Putamen (tissue), 1 donor: Measurements from ENCODE around the gene FGF6.

Source experiments
- DNase-seq: peaks from one replicate; pipeline ENCODE4 v3.0.0-alpha.2; 2016; ENCODE audit warnings: low spot score

The FGF6 gene

GRCh38 chr12:4447151-4447550 lies 1.5 kb upstream of the FGF6 start:
- no peak for DNase-seq

GRCh38 chr12:4446335-4446734 lies 720 bp upstream of the FGF6 start:
- DNase-seq = no peak

DNA sequence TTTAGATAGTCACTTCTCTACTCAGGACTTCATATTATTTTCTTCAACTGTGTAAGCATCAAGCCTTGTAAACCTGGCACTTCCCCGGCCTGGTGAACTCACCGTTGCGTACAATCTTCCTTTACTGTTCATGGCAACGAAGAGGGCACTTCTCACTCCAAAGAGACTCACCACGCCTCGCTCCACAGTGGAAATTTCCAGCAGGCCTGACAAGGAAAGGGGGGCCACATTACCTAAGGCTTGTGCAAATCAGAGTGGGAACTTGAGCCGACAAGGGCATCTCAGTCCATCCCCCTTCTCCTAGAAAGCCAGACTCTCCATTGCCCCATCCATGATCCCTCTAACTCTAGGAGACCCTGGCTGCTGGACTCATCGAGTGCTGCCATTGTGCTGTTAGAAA lies 1.6 kb downstream of the FGF6 start:
- DNase-seq = no peak

- DNase-seq = no peak
Measured at GRCh38 chr12:4443616-4444015, 2.0 kb downstream of the FGF6 start.

DNA sequence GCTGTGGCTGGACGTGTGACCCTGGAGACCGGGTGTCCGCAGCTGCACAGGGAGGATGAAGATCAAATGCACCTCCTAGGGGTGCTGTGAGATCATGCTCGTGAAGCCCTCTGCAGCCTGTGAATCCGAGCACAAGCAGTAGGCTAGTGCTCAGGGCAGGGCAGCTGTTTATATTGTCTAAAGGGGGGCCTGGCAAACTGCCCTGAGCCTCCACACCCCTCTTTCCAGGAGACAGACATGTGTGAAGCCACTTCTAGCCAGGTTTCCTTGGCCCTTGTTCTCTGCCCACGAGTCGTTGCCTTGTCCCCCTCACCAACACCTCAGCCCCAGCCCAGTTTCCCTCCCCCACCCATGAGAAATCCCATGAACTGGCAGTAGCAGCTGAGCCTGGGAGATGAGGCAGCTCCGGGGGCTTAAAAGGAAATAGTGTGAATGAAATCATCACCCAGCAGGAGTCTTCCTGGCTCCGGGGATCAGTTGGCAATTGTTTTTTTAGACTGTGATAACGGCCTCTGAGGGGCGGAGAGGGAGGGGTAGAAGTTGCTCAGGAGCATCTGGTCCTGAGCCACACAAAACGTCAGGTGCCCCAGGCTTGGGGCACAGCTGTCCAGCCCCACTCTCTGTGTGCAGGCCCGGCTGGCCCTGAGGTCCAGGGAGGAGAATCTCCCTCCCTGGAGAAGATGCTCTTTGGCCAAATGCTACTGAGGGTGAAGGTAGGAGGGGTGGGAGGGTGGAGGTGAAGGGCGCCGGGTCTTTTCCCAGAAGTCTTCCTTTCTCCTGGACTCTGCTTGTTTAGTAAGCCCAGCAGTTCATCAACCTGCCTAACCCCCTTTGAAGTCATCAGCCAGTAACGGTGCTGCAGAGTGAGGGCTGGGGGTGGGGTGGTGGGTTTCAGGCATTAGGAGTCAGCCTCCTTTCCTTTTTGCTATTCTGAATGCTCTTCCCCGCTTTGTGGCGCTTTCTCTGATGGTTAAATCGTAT lies 4.0 kb downstream of the FGF6 start:
- no peak for DNase-seq

DNA sequence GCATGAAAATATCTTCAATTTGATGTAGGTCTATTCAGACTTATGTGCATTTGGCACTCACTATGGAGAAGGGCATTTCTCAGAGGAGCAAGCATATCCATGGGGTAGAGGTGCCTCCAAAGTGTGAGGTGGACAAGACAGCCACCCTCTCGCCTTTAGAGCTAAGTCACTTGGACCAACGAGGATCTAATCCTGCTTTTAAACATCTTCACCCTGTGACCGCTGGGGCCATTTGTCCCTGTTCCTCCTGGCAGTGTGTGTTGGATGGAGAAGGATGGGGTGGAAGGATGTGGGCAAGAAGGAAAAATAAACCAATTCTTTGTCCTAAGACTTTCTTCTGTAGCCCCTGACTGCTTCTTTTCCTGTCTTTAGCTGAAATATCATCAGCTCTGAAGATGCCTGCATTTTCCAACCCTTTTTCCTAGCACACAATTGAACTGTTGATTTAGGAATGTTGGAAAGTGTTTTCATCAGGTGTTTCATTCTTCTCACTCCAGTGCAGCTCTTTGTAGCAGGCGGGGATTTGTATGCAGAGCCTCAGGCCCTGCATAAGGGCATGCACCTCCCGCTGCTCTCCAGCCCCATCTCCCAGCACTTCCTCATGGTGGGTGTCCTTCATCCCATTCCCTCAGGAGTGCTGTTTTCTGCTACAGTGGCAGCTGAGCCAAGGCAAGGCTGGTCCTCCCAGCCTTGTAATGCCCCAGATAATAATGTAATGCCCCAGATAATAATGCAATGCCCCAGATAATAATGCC lies 5.3 kb downstream of the FGF6 start:
- DNase-seq = no peak

DNA sequence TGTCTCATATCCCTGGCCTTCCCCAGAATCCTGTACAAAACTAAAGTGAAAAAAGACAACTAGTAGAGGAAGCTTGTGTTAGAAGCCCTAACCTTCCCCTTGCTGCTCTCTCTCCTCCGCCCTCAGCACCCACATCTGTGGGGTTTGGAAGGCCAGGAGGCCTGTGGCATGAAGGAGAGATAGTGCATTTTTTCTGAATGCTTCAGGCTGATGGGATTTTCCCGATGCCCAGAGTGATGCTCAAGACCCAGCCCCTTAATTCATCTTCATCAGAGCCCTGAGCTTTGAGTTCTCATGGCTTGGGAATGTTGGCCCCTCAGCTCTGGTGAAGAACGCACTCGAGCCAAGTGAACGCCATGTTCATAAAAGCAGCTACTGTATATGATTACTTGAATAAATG lies 5.9 kb downstream of the FGF6 start:
- no peak for DNase-seq

DNA sequence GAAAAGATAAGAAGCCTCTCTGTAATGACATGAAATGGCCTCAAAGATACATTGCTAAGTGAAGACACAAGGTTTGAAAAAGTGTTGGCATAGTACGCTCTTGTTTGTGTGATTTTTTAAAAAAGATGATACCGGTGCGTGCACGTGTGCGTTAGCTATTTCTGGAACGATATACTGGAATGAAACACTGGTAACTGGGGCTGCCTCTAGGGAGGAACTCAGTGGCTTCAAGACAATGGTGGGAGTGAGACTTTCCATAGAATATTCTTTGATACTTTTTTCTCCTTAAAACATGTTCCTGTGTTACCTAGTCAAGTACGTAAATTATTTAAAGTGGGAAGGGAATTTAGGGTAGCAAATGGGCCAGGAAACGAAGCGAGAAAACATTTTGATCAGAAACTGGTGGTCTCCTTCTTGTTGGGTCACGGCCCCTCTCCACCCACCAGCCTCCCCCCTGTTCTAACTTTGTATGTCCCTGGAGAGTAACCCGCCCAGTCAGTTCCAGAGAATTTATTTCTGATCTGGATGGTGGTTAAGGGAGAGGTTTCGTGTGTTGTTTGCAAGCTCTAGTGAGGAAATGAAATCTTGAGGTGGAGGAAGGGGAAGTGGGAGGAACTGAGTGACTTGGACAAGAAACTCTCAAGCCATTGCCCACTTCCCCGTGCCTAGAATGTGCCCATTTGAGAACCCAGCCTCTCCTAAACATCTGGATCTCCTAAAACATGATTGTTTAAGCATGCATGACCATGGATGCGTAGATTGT lies 6.6 kb downstream of the FGF6 start:
- peak; percentile 9 for DNase-seq

- DNase-seq = no peak
Measured at GRCh38 chr12:4435537-4435936, 10.1 kb downstream of the FGF6 start.

DNA sequence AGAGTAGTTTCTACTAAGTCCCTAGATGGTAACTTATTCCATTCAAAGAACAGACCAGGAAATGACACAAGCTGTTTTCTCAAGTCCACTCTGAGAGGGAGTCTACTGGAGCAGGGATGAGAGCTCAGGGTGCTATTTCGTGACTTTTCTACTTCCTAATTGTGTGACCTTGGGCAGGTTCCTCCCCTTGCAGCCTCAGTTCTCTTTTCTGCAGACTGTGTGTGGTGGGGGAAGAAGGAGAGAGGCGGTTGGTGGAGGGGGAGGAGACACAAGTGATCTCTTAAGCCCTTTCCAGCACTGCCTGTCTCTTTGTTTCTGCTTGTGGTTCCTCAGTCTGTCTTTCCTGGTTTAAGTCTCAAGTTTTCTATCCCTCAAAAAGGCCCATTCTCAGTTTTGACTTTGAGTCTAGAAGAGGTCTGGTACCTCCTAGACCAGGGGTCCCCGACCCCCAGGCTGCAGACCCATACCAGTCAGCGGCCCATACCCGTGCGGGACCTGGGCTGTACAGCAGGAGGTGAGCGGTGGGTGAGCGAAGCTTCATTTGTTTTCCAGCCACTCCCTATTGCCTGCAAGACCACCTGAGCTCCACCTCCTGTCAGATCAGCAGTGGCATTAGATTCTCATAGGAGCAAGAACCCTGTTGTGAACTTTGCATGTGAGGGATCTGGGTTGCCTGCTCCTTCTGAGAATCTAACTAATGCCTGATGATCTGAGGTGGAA lies 10.7 kb downstream of the FGF6 start:
- DNase-seq = no peak

- DNase-seq = no peak
Measured at GRCh38 chr12:4434301-4434700, 11.3 kb downstream of the FGF6 start.

DNA sequence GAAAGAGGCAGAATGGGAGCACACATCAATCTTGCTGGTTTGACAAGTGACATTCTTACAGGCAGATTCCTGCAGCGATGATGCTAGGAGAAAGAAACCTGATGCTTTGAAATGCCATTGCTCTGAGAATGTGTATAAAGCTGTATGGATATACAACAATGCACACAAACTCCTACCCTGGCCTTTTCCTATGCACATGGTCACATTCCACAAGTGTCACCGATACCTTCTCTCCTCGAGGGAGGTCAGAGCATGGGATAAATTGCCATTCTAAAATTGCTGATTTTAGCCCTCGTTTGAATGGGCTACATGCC lies 11.9 kb downstream of the FGF6 start:
- no peak for DNase-seq

DNA sequence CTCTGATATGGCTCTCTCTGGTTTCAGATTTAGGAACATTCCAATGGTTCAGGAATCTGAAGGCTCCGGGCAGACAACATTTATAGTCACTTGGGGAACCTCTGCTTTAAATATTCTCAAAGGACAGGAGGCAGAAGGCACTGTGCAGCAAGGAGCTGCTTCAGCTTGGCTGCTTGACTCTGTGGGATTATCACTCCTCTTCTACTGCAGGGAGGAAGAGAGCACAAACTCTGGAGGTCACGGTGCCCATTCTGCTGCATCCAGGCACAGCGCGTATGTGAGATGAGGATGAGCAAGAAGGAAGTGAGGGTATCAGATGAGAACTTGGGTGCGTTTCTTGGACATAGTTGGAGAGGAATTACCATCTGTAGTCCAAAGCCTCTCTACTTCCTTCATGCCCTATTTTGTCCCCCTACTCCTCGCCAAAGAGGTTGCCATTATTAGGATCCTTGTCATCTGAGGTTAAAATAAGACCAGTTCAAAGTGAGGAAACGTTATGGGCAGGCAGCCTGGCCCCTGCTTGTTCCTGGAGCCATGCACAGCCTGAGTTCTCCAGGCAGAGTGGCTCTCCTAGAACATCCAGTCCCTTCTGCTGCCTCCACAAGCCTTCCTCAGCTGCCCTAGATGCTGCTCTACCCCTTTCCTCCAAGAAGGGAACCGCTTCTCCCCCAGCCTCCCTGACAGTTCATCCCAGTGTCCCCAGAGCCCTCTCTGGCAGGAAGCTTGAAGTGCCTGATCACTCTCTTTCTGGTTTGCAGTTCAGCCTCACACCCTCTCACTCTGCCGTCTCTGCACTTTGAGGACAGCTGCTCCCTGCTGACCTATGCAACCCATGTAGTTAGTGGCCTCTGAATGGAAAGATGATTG lies 12.5 kb downstream of the FGF6 start:
- no peak for DNase-seq

GRCh38 chr12:4431866-4432265 lies 13.7 kb downstream of the FGF6 start:
- no peak for DNase-seq

DNA sequence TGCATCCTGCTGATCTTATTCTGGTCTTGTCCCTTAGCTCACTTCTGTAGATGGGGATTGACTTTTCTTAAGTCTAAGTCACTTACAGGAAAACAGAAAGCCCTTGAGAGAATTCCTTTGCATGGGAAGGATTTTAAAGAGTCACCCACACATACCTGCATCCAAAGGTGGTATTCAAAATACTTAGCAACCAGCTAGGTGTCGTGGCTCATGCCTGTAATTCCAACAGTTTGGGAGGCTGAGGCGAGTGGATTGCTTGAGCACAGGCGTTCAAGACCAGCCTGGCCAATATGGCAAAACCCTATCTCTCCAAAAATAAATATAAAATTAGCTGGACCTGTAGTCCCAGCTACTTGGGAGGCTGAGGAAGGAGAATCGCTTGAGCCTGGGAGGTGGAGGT lies 14.2 kb downstream of the FGF6 start:
- DNase-seq = no peak

- no peak for DNase-seq
Measured at GRCh38 chr12:4424422-4424821, 21.2 kb downstream of the FGF6 start.

DNA sequence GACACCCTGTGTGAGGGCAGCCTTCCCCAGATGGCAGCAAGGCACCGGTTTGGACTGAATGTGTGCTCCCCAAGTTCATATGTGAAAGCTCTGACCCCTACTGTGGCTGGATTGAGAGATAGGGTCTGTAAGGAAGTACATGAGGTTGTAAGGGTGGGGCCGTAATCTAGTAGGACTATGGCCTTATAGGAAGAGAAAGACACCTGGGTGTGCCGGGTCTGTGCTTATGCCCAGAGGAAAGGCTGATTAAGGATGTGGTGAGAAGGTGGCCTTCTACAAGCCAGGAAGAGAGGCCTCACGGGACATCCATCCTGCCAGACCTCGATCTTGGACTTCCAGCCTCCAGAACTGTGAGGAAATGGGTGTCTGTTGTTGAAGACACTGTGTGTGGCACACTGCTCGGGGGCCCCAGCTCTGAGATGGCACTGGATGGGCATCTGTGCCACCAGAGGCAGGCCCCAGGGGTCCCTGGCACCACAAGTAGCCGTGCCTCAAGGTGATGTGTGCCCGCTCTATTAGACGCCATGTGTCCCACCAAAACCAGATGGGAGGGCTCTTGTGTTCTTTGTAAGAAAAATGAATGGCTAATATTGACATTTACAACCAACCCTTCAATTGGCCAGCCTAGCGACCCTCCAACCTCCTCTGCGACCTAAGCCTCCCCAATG lies 22.0 kb downstream of the FGF6 start:
- no peak for DNase-seq

DNA sequence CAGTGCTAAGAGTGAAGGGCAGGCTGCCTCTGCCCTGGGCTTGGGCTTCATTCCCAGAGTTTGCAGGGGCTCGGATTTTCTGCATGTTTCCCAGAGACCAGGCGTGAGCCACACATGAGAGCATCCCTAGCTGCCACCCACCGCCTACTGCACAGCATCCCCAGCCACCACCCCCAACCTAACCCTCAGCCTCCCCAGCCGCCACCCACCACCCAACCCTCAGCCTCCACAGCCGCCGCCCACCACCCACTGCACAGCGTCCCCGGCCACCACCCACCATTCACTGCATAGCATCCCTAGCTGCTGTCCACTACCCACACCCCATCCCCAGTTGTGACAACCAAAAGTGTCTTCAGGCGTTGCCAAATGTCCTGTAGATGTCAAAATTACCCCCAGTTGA lies 22.6 kb downstream of the FGF6 start:
- DNase-seq = no peak

- DNase-seq = peak; percentile 7
Measured at GRCh38 chr12:4421590-4422031, 24.0 kb downstream of the FGF6 start.

GRCh38 chr12:4420138-4420670 lies 25.4 kb downstream of the FGF6 start:
- no peak for DNase-seq
